ENCODE data around the gene MON1B. TPM values are rescaled to one million over a fixed set of nuclear protein-coding genes. Genes with fewer than 3 reads are reported as not detected.
A peak's percentile ranks its signal among the peaks of the same experiment; 100 is the strongest.

The MON1B gene
- total and polyA plus RNA-seq, 9 of the 15 experiments (the other 6 are each of a cell fraction or from before 2014, with no cell fraction given) = 5.0 to 66.0 (median 12.6) TPM

DNA sequence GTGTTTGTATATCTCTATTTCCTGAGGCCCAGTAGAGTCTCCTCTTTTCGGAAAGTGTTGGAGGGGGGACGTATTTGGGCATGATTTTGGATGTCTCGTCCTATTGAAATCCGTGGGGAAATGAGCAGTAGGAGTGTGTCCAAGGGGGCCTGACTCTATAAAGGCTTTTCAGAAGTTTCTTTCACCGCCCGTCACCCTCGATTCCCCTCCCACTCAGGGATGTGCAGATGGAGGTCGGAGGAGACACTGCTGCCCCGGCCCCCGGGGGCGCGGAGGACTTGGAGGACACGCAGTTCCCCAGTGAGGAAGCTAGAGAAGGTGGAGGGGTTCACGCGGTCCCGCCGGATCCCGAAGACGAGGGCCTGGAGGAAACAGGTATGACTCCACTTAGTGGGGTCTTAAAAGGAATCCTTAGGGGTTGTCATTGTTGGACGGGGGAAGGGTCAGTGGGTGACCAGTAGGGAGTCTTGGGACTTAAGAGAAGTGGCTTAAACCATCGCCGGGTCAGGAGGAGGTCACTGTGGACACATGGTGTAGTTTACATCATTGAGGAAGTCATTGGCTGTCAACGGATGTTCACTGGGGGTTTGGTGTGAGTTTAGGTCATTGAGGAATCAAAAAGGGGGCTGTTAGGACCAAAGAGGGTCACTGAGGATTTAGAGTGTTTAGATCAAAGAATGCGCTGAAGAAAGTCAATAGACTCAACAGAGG lies 424 bp downstream of the MON1B start (continued):
- TF ChIP-seq, protein P1, sequence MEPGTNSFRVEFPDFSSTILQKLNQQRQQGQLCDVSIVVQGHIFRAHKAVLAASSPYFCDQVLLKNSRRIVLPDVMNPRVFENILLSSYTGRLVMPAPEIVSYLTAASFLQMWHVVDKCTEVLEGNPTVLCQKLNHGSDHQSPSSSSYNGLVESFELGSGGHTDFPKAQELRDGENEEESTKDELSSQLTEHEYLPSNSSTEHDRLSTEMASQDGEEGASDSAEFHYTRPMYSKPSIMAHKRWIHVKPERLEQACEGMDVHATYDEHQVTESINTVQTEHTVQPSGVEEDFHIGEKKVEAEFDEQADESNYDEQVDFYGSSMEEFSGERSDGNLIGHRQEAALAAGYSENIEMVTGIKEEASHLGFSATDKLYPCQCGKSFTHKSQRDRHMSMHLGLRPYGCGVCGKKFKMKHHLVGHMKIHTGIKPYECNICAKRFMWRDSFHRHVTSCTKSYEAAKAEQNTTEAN (CRISPR knock-in tag; IDR thresholded peaks at IDR 0.05) = no peak
- TF ChIP-seq, protein P2, sequence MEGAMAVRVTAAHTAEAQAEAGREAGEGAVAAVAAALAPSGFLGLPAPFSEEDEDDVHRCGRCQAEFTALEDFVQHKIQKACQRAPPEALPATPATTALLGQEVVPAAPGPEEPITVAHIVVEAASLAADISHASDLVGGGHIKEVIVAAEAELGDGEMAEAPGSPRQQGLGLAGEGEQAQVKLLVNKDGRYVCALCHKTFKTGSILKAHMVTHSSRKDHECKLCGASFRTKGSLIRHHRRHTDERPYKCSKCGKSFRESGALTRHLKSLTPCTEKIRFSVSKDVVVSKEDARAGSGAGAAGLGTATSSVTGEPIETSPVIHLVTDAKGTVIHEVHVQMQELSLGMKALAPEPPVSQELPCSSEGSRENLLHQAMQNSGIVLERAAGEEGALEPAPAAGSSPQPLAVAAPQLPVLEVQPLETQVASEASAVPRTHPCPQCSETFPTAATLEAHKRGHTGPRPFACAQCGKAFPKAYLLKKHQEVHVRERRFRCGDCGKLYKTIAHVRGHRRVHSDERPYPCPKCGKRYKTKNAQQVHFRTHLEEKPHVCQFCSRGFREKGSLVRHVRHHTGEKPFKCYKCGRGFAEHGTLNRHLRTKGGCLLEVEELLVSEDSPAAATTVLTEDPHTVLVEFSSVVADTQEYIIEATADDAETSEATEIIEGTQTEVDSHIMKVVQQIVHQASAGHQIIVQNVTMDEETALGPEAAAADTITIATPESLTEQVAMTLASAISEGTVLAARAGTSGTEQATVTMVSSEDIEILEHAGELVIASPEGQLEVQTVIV (CRISPR knock-in tag; IDR thresholded peaks at IDR 0.05; ENCODE audit: borderline replicate concordance) = no peak
- TF ChIP-seq CBX5 (IDR thresholded peaks at IDR 0.05; ENCODE audit: borderline replicate concordance, low read depth) = no peak
- no peak for TF ChIP-seq RBM15 (IDR thresholded peaks at IDR 0.05; ENCODE audit: insufficient read depth, low read length)
- no peak for TF ChIP-seq U2AF2 (optimal IDR thresholded peaks at IDR 0.05; ENCODE audit: low read depth, low read length)
- TF ChIP-seq, protein P3, sequence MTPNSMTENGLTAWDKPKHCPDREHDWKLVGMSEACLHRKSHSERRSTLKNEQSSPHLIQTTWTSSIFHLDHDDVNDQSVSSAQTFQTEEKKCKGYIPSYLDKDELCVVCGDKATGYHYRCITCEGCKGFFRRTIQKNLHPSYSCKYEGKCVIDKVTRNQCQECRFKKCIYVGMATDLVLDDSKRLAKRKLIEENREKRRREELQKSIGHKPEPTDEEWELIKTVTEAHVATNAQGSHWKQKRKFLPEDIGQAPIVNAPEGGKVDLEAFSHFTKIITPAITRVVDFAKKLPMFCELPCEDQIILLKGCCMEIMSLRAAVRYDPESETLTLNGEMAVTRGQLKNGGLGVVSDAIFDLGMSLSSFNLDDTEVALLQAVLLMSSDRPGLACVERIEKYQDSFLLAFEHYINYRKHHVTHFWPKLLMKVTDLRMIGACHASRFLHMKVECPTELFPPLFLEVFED (CRISPR knock-in tag; conservative IDR thresholded peaks at IDR 0.05) = 0 out of 2 replicates have a peak, but pooled peaks have one; percentile 3
- TF ChIP-seq ELF1 (tag; IDR thresholded peaks at IDR 0.05) = peak; percentile 91
- TF ChIP-seq YBX1 (IDR thresholded peaks at IDR 0.05) = no peak
- TF ChIP-seq, protein P4, sequence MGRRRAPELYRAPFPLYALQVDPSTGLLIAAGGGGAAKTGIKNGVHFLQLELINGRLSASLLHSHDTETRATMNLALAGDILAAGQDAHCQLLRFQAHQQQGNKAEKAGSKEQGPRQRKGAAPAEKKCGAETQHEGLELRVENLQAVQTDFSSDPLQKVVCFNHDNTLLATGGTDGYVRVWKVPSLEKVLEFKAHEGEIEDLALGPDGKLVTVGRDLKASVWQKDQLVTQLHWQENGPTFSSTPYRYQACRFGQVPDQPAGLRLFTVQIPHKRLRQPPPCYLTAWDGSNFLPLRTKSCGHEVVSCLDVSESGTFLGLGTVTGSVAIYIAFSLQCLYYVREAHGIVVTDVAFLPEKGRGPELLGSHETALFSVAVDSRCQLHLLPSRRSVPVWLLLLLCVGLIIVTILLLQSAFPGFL (CRISPR knock-in tag; IDR thresholded peaks at IDR 0.05) = no peak
- no peak for TF ChIP-seq ETS2 (tag; IDR thresholded peaks at IDR 0.05; ENCODE audit: borderline replicate concordance, poor library complexity, severe bottlenecking)
- no peak for TF ChIP-seq ESRRB (CRISPR knock-in tag; IDR thresholded peaks at IDR 0.05; ENCODE audit: borderline replicate concordance)
- TF ChIP-seq, protein P5, sequence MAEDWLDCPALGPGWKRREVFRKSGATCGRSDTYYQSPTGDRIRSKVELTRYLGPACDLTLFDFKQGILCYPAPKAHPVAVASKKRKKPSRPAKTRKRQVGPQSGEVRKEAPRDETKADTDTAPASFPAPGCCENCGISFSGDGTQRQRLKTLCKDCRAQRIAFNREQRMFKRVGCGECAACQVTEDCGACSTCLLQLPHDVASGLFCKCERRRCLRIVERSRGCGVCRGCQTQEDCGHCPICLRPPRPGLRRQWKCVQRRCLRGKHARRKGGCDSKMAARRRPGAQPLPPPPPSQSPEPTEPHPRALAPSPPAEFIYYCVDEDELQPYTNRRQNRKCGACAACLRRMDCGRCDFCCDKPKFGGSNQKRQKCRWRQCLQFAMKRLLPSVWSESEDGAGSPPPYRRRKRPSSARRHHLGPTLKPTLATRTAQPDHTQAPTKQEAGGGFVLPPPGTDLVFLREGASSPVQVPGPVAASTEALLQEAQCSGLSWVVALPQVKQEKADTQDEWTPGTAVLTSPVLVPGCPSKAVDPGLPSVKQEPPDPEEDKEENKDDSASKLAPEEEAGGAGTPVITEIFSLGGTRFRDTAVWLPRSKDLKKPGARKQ (CRISPR knock-in tag; IDR thresholded peaks at IDR 0.05) = no peak
- TF ChIP-seq ZNF197 (CRISPR knock-in tag; IDR thresholded peaks at IDR 0.05; ENCODE audit: low read depth) = no peak
- TF ChIP-seq, protein P6, sequence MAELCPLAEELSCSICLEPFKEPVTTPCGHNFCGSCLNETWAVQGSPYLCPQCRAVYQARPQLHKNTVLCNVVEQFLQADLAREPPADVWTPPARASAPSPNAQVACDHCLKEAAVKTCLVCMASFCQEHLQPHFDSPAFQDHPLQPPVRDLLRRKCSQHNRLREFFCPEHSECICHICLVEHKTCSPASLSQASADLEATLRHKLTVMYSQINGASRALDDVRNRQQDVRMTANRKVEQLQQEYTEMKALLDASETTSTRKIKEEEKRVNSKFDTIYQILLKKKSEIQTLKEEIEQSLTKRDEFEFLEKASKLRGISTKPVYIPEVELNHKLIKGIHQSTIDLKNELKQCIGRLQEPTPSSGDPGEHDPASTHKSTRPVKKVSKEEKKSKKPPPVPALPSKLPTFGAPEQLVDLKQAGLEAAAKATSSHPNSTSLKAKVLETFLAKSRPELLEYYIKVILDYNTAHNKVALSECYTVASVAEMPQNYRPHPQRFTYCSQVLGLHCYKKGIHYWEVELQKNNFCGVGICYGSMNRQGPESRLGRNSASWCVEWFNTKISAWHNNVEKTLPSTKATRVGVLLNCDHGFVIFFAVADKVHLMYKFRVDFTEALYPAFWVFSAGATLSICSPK (IDR thresholded peaks at IDR 0.05; ENCODE audit: borderline replicate concordance) = no peak
- TF ChIP-seq, protein P7, sequence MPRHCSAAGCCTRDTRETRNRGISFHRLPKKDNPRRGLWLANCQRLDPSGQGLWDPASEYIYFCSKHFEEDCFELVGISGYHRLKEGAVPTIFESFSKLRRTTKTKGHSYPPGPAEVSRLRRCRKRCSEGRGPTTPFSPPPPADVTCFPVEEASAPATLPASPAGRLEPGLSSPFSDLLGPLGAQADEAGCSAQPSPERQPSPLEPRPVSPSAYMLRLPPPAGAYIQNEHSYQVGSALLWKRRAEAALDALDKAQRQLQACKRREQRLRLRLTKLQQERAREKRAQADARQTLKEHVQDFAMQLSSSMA (CRISPR knock-in tag; IDR thresholded peaks at IDR 0.05) = no peak

Data from K562 (cell line).